ENCODE results near the gene SHISAL2B.

DNA sequence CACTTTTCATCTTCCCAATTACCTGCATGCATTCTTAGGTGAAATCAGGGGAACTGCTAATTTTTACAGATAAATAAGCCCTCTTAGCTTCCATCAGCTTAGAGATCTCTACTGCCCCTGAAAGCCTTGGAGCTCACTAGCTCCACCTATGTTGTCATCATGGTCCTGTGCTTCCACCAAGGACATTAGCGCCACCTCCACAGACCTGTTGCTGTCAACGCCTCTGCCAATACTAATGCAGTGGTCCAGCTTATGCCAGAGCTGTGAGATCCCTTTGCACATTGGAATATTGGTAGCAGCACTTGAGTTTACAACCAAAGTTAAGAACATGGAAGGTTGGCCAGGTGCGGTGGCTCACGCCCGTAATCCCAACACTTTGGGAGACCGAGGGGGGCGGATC is 7.7 kb upstream of the SHISAL2B start:
- TF ChIP-seq, protein P1, sequence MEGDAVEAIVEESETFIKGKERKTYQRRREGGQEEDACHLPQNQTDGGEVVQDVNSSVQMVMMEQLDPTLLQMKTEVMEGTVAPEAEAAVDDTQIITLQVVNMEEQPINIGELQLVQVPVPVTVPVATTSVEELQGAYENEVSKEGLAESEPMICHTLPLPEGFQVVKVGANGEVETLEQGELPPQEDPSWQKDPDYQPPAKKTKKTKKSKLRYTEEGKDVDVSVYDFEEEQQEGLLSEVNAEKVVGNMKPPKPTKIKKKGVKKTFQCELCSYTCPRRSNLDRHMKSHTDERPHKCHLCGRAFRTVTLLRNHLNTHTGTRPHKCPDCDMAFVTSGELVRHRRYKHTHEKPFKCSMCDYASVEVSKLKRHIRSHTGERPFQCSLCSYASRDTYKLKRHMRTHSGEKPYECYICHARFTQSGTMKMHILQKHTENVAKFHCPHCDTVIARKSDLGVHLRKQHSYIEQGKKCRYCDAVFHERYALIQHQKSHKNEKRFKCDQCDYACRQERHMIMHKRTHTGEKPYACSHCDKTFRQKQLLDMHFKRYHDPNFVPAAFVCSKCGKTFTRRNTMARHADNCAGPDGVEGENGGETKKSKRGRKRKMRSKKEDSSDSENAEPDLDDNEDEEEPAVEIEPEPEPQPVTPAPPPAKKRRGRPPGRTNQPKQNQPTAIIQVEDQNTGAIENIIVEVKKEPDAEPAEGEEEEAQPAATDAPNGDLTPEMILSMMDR (IDR thresholded peaks at IDR 0.05; ENCODE audit: low read depth, low read length, missing input control) = no peak
- TF ChIP-seq, protein P2, sequence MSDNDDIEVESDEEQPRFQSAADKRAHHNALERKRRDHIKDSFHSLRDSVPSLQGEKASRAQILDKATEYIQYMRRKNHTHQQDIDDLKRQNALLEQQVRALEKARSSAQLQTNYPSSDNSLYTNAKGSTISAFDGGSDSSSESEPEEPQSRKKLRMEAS (IDR thresholded peaks at IDR 0.05) = no peak
- no peak for TF ChIP-seq YY1 (IDR thresholded peaks at IDR 0.05)
- TF ChIP-seq, protein P3, sequence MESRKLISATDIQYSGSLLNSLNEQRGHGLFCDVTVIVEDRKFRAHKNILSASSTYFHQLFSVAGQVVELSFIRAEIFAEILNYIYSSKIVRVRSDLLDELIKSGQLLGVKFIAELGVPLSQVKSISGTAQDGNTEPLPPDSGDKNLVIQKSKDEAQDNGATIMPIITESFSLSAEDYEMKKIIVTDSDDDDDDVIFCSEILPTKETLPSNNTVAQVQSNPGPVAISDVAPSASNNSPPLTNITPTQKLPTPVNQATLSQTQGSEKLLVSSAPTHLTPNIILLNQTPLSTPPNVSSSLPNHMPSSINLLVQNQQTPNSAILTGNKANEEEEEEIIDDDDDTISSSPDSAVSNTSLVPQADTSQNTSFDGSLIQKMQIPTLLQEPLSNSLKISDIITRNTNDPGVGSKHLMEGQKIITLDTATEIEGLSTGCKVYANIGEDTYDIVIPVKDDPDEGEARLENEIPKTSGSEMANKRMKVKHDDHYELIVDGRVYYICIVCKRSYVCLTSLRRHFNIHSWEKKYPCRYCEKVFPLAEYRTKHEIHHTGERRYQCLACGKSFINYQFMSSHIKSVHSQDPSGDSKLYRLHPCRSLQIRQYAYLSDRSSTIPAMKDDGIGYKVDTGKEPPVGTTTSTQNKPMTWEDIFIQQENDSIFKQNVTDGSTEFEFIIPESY (IDR thresholded peaks at IDR 0.05) = no peak
